Stimulated activated memory B cell treated with anti-CD40 and anti-IgM and Interleukin-4, amounts not matched to agents 10 μg/mL and 1 μg/mL and 100 μg/mL, for 72 hours (primary cell): Measurements from ENCODE around the gene EDDM13.

Experiments used
- ATAC-seq: fragments of 150-1000 bp; cut with Tn5 transposase; 2 replicates; pipeline ENCODE4 v1.10.0; 2021
- H3K27ac Mint-ChIP-seq: one replicate; pipeline ENCODE4 v1.8.0; 2022; ENCODE audit warnings: mild to moderate bottlenecking, mixed read lengths
- H3K27me3 Mint-ChIP-seq: one replicate; pipeline ENCODE4 v1.8.0; 2022; ENCODE audit warnings: mixed read lengths
- H3K36me3 Mint-ChIP-seq: one replicate; pipeline ENCODE4 v1.8.0; 2022; ENCODE audit warnings: mixed read lengths
- H3K4me1 Mint-ChIP-seq: one replicate; pipeline ENCODE4 v1.8.0; 2022; ENCODE audit warnings: mixed read lengths
- H3K4me3 Mint-ChIP-seq: one replicate; pipeline ENCODE4 v1.8.0; 2022; ENCODE audit warnings: mild to moderate bottlenecking, moderate library complexity, mixed read lengths
- H3K9me3 Mint-ChIP-seq: one replicate; pipeline ENCODE4 v1.8.0; 2022; ENCODE audit warnings: mixed read lengths

EDDM13 gene

GRCh38 chr19:56308792-56309191 lies 36.2 kb downstream of the EDDM13 start:
- H3K4me3 Mint-ChIP-seq, result no peak overlapping the region
- H3K36me3 Mint-ChIP-seq, result peaks cover 64% of the 10 kb centered on the region
- no peaks in the 10 kb centered on the region for H3K27me3 Mint-ChIP-seq
- H3K9me3 Mint-ChIP-seq, result no peaks in the 10 kb centered on the region
- peaks cover 15% of the 10 kb centered on the region for H3K4me1 Mint-ChIP-seq
- no peak for ATAC-seq
- H3K27ac Mint-ChIP-seq, result no peak overlapping the region

- Mint-ChIP-seq H3K9me3 (no peaks in the 10 kb centered on the region), H3K36me3 (peaks cover 56% of the 10 kb centered on the region), H3K4me3 (no peak overlapping the region), H3K27ac (no peak overlapping the region), H3K4me1 (peaks cover 19% of the 10 kb centered on the region), H3K27me3 (no peaks in the 10 kb centered on the region)
- no peak for ATAC-seq
These were observed 37.1 kb downstream of the EDDM13 start for GRCh38 chr19:56309511-56310185.

GRCh38 chr19:56310462-56310861 lies 37.9 kb downstream of the EDDM13 start:
- Mint-ChIP-seq H3K4me3 (no peak overlapping the region), H3K27ac (no peak overlapping the region), H3K27me3 (no peaks in the 10 kb centered on the region), H3K36me3 (peaks cover 48% of the 10 kb centered on the region), H3K9me3 (no peaks in the 10 kb centered on the region), H3K4me1 (peaks cover 21% of the 10 kb centered on the region)
- no peak for ATAC-seq

GRCh38 chr19:56312342-56312741 lies 39.8 kb downstream of the EDDM13 start:
- ATAC-seq, result no peak
- Mint-ChIP-seq H3K36me3 (peaks cover 37% of the 10 kb centered on the region), H3K4me1 (peaks cover 24% of the 10 kb centered on the region), H3K9me3 (no peaks in the 10 kb centered on the region), H3K27me3 (no peaks in the 10 kb centered on the region), H3K4me3 (no peak overlapping the region), H3K27ac (no peak overlapping the region)

- no peaks in the 10 kb centered on the region for H3K27me3 Mint-ChIP-seq
- H3K36me3 Mint-ChIP-seq, result peaks cover 37% of the 10 kb centered on the region
- H3K4me1 Mint-ChIP-seq, result peaks cover 24% of the 10 kb centered on the region
- peak overlapping the region; percentile 98 for H3K27ac Mint-ChIP-seq
- H3K4me3 Mint-ChIP-seq, result peak overlapping the region; percentile 94
- ATAC-seq, result no peak
- H3K9me3 Mint-ChIP-seq, result no peaks in the 10 kb centered on the region
These were observed 40.5 kb downstream of the EDDM13 start for GRCh38 chr19:56312787-56313657.

GRCh38 chr19:56314018-56314380 lies 41.5 kb downstream of the EDDM13 start:
- Mint-ChIP-seq H3K4me1 (peaks cover 24% of the 10 kb centered on the region), H3K36me3 (peaks cover 29% of the 10 kb centered on the region), H3K27ac (peak overlapping the region; percentile 98), H3K9me3 (no peaks in the 10 kb centered on the region), H3K4me3 (peak overlapping the region; percentile 94), H3K27me3 (no peaks in the 10 kb centered on the region)
- no peak for ATAC-seq

GRCh38 chr19:56314381-56315076 lies 42.0 kb downstream of the EDDM13 start, which contains the start of gene ZSCAN5A:
TSS of gene ZSCAN5A (minus strand) at chr19:56314839. CDS start at chr19:56225046, 89,793 bp downstream.
- no peaks in the 10 kb centered on the region for H3K27me3 Mint-ChIP-seq
- H3K4me3 Mint-ChIP-seq, result peak within 1 kb of the TSS; percentile 94
- peaks cover 24% of the 10 kb centered on the region for H3K4me1 Mint-ChIP-seq
- H3K36me3 Mint-ChIP-seq, result peaks cover 25% of the 10 kb centered on the region
- peak; percentile 90 for ATAC-seq
- H3K9me3 Mint-ChIP-seq, result no peaks in the 10 kb centered on the region
- H3K27ac Mint-ChIP-seq, result peak within 1 kb of the TSS; percentile 98

GRCh38 chr19:56315077-56315828 lies 42.7 kb downstream of the EDDM13 start:
- Mint-ChIP-seq H3K9me3 (no peaks in the 10 kb centered on the region), H3K27ac (peak overlapping the region; percentile 98), H3K4me1 (peaks cover 20% of the 10 kb centered on the region), H3K36me3 (peaks cover 18% of the 10 kb centered on the region), H3K4me3 (peak overlapping the region; percentile 94), H3K27me3 (no peaks in the 10 kb centered on the region)
- ATAC-seq, result peak; percentile 92

GRCh38 chr19:56316728-56317127 lies 44.2 kb downstream of the EDDM13 start:
- no peak for ATAC-seq
- Mint-ChIP-seq H3K4me1 (peaks cover 22% of the 10 kb centered on the region), H3K27ac (no peak overlapping the region), H3K4me3 (no peak overlapping the region), H3K9me3 (no peaks in the 10 kb centered on the region), H3K36me3 (peaks cover 14% of the 10 kb centered on the region), H3K27me3 (no peaks in the 10 kb centered on the region)

- Mint-ChIP-seq H3K9me3 (no peaks in the 10 kb centered on the region), H3K4me1 (peaks cover 32% of the 10 kb centered on the region), H3K36me3 (peaks cover 6% of the 10 kb centered on the region), H3K27ac (no peak overlapping the region), H3K4me3 (no peak overlapping the region), H3K27me3 (no peaks in the 10 kb centered on the region)
- ATAC-seq, result no peak
These were observed 45.2 kb downstream of the EDDM13 start for GRCh38 chr19:56317749-56318148.

- Mint-ChIP-seq H3K4me3 (no peak overlapping the region), H3K36me3 (peaks cover 4% of the 10 kb centered on the region), H3K27ac (no peak overlapping the region), H3K27me3 (no peaks in the 10 kb centered on the region), H3K4me1 (peaks cover 26% of the 10 kb centered on the region), H3K9me3 (peaks cover 3% of the 10 kb centered on the region)
- ATAC-seq, result no peak
These were observed 47.4 kb downstream of the EDDM13 start for GRCh38 chr19:56319991-56320390.

GRCh38 chr19:56321254-56321988 lies 48.9 kb downstream of the EDDM13 start:
- H3K4me3 Mint-ChIP-seq, result no peak overlapping the region
- H3K27me3 Mint-ChIP-seq, result no peaks in the 10 kb centered on the region
- peaks cover 4% of the 10 kb centered on the region for H3K36me3 Mint-ChIP-seq
- H3K4me1 Mint-ChIP-seq, result peaks cover 21% of the 10 kb centered on the region
- ATAC-seq, result no peak
- peak overlapping the region; percentile 43 for H3K27ac Mint-ChIP-seq
- peaks cover 3% of the 10 kb centered on the region for H3K9me3 Mint-ChIP-seq

- Mint-ChIP-seq H3K36me3 (peaks cover 4% of the 10 kb centered on the region), H3K9me3 (peaks cover 3% of the 10 kb centered on the region), H3K27me3 (no peaks in the 10 kb centered on the region), H3K27ac (peak overlapping the region; percentile 43), H3K4me3 (no peak overlapping the region), H3K4me1 (peaks cover 21% of the 10 kb centered on the region)
- ATAC-seq, result peak; percentile 48
These were observed 49.5 kb downstream of the EDDM13 start for GRCh38 chr19:56321989-56322440.

- no peak for ATAC-seq
- Mint-ChIP-seq H3K36me3 (peaks cover 4% of the 10 kb centered on the region), H3K9me3 (peaks cover 3% of the 10 kb centered on the region), H3K27me3 (no peaks in the 10 kb centered on the region), H3K4me3 (no peak overlapping the region), H3K4me1 (peaks cover 21% of the 10 kb centered on the region), H3K27ac (no peak overlapping the region)
These were observed 51.9 kb downstream of the EDDM13 start for GRCh38 chr19:56324436-56324835.
